Sigmoid colon (tissue), 4 donors: ENCODE results near the gene RBM33.

Experiments
- EP300 ChIP-seq, 4 donors: sonication (generic); formaldehyde crosslinking; IDR thresholded peaks; one replicate each; pipeline ENCODE4 v1.6.1; 2017; ENCODE audit warnings: antibody characterized with exemption in 4 of 4
- POLR2A ChIP-seq, 2 donors: fragments of 450-650 bp; IDR thresholded peaks; one replicate each; pipeline ENCODE4 v1.6.1; 2016; ENCODE audit warnings: antibody characterized with exemption in 2 of 2, mild to moderate bottlenecking in 2 of 2, moderate library complexity in 2 of 2
- POLR2AphosphoS5 ChIP-seq, 4 donors: sonication (generic); formaldehyde crosslinking; IDR thresholded peaks; one replicate each; pipeline ENCODE4 v1.6.1; 2017; ENCODE audit warnings: antibody characterized with exemption in 4 of 4
- TF ChIP-seq, protein P1 (sequence below), 4 experiments: fragments of 450-650 bp in 3 of 4; fragments of 200-600 bp in 1 of 4; IDR thresholded peaks; one replicate each; pipeline ENCODE4 v1.5.1; 2016 to 2019; ENCODE audit warnings: antibody characterized with exemption in 4 of 4, mild to moderate bottlenecking in 3 of 4, moderate library complexity in 2 of 4

DNA sequence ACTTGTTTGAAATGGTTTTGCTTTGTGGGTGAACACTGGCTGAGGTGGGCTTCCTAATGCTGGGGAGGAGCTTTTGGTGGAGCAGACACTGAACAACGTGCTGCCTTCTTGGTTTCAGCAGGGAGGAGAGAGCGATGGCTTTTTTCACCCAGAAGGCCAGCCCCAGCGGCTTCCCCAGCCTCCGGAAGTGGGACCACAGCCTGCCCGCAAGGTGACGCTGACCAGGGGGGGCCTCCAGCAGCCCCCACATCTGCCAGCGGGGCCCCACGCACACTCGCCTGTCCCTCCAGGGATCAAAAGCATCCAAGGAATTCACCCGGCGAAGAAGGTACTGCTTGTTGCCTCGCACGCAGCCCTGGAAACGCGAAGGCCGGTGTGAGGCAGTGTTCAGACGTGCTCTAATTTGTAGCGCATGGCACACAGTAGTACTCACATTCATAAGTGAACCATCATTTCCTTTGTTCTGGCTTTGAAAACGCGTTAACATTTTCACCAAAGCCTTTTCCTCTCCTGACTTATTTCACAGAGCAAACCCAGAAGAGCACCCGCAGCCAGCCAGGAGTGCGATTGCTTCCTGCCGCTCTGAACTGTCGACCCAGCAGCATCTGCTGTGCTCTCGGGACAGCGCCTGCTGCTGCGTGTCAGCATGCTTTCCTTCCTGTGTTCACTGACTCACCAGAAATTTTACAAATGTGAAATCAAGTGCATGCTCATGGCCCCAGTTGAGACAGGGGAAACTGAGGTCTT is 119.4 kb downstream of the RBM33 start:
- TF ChIP-seq POLR2A (IDR thresholded peaks at IDR 0.05): no peak
- TF ChIP-seq, protein P1, sequence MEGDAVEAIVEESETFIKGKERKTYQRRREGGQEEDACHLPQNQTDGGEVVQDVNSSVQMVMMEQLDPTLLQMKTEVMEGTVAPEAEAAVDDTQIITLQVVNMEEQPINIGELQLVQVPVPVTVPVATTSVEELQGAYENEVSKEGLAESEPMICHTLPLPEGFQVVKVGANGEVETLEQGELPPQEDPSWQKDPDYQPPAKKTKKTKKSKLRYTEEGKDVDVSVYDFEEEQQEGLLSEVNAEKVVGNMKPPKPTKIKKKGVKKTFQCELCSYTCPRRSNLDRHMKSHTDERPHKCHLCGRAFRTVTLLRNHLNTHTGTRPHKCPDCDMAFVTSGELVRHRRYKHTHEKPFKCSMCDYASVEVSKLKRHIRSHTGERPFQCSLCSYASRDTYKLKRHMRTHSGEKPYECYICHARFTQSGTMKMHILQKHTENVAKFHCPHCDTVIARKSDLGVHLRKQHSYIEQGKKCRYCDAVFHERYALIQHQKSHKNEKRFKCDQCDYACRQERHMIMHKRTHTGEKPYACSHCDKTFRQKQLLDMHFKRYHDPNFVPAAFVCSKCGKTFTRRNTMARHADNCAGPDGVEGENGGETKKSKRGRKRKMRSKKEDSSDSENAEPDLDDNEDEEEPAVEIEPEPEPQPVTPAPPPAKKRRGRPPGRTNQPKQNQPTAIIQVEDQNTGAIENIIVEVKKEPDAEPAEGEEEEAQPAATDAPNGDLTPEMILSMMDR (IDR thresholded peaks at IDR 0.05): no peak
- TF ChIP-seq POLR2AphosphoS5 (IDR thresholded peaks at IDR 0.05): peak in 1 of 4 donors; percentile 16
- TF ChIP-seq EP300 (IDR thresholded peaks at IDR 0.05): no peak
